ENCODE results near the gene PARVA. TPM values are rescaled to one million over a fixed set of nuclear protein-coding genes. Genes with fewer than 3 reads are reported as not detected.
"Not testable (repeated sequence)": the region's sequence is repeated elsewhere in the genome, so short reads cannot be mapped to it uniquely, and the experiment has no call there.

Gene PARVA
- polyA plus RNA-seq, 1 donor: 75.8 TPM

DNA sequence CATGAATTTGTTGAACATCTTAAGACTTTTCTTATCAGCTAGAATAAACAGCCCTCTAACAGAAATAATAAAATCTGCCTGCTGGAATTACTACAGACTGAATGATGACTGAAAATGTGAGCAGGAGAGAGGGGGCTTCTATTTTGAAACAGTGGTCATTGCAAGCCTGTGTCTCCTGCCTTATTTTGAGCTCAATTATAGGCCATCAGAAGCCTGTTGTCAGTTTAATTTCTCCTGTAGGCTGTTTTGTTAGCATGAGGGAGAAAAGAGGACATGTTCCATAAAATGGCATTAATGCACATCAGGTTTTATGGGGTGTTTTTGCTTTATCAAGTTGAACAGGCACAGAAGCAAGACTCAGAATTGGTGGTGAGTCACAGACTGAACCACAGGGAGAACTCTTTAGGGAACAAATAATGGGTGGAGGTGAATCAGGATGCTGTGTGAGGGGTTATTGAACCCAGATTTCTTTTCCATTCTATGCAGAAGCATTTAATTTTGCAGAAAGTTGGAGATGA, 129.1 kb downstream of the PARVA start:
- DNase-seq: no peak

DNA sequence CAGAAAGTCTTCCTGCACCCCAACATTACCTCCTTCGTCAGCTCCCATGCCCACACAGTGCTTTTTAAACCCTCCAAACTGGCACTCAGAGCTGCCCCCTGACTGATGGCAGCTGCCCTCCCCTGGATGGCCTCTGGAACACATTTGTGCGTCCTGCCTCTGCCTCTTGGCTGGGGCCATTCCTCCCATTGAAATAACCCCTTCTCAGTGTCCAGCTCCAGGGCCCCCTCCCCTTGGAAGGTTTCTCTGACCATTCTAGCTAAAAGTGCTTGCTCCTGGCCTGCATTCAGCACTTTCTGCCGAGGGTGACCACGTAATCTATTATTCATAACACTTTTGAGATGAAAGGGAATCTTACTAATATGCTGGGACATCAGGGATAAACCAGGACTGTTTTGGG, 130.0 kb downstream of the PARVA start:
- no peak for DNase-seq

DNA sequence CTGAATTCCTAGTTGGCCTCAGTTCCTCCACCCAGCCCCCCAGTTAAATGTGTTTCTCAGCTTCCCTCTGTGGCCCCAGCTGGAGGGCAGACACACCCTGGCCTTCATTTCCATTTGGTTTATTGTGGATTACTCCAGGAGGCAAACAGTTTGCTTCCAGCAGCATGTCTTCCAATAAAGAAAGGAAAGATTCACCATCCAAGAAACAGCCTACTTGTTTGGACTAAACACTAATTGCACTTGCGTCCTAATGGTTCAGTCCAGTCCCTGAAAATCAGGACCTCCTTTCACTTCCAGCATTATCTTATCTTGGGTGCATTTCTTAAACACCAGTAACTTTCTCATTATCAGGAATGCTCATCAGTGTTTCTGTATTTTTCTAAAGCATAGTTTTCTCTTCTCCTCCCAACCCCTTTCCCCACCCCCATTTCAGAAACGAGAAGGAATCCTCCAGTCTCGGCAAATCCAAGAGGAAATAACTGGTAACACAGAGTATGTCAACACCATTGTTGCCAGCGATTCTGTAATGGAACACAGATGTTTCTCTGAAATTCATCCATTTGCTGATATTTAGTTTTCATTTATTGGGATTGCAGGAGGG, 130.9 kb downstream of the PARVA start:
- DNase-seq: peak; percentile 88

DNA sequence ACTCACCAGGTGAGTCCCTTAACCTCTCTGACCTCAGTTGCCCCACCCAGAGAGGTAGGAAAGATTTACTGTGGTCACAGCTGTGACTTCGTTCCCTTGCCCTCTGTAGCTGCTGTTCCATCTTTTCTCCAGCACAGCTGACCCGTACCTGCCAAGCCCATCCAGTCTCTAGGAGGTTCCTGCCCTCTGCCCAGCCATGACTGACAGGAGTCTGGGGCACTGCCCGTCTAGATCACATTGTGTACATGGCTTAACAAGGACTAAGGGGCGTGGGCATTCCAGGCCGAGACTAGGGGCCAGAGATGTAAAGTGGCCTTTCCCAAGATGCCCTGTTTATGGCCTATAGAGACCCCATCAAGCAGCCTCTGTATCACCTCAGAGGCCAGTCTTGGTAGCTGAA, 132.0 kb downstream of the PARVA start:
- DNase-seq: no peak

DNA sequence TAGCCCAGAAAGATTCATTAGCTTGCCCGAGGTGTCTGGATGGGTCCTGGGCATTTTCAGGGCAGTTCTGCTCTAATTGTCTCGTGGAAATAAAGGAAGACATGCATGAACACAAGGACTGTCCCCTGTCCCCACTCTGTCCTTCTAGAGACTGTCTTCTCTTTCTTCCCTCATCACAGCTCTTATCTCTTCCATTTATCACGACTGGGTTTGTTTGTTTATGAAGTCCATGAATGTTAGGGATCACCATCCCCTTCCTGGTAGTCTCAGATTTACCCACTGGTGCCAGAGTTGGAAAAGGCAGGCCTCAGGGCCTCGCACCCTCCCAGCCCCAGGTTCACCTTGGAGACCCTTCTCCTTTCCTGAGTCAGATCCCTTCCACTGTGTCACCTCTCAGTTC, 134.8 kb downstream of the PARVA start:
- DNase-seq: no peak

DNA sequence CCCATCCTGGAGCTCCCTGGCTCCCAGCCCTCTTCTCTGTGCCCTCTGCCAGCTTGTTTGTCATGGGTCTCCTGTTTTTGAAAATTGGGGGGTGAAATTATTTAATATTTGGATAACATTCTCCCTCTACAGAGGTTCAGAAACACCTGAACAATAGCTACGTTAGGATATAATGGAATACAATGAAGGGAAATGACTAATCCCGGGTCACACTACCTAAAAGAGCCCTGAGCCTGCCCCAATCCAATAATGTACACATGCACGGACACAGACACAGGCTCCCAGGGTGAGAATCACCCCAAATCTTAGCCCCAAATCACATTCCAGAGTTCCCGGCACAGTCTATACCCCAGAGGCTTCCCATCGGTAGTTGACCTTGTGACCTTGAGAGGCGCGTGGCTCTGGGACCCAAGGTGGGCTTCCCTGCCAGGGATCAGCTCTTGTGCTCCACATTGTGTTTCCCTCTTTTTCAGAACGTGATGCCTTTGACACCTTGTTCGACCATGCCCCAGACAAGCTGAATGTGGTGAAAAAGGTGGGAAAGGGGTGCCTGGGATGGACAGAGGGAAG, 135.5 kb downstream of the PARVA start:
- DNase-seq: no peak

DNA sequence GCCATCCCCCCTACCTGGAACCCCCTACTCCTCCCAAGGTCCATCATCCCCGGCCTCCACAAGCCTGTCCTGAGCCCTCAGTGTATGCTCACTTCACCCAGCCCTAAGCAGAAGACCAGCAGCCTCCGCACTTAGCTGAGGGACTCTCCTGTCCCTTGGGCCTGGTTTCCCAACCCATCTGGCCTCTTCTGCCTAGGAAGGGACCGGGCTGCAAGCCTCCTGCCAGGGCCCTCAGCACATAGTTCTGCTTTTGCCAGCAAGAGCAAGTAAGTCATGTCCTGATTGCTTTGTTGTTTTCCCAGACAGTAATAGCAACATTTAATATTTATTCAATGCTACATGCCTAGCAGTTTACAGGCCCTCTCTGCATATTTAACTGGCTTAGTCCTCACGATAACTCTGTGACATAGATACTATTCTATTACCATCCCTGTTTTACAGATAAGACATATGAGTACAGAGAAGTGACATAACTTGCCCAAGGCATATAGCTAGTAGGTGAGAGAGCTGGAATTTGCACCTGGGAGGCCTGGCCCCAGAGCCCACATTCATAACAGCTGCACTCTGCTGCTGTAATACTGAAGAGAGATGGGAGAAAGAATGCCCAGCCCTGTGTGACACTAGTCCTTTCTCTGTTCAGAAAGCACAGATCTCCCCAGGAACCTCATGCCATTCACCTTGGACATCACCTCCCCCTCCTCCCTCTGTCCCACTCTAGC, 139.2 kb downstream of the PARVA start:
- DNase-seq: no peak

DNA sequence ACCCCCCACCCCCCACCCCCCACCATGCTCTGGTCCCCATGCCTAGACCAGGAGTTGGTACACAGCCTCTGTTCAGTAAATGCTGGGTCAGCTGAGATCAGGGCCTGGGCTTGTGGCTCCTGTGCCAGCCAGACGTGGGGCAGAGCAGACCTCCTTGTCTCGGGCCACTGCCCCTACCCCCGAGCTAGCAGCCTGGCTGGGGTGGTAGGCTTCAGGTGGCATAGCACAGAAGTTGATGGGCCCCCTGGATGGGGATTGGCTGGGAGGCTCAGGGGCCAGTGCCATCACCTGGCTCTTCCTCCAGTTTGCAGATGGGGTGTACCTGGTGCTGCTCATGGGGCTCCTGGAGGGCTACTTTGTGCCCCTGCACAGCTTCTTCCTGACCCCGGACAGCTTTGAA, 139.9 kb downstream of the PARVA start:
- no peak for DNase-seq

DNA sequence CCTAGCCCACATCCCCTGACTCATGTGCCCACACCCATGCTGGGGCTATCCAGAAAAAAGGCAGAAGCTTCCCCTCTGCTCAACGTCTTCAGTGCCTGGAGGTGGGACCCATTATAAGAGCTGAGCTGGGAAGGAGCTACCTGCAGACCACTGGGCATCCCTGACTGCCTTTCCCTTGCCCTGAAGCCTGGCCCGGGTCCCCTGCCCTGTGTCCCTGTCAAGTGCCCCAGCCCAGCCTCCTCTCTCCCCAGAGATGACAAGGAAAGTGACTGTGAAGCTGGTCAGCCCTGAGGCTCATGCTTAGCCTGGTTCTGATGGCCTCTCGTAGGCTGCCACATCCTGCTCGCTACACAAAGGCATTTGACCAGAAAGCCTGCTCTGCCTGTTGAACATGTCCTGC, 140.4 kb downstream of the PARVA start:
- no peak for DNase-seq

DNA sequence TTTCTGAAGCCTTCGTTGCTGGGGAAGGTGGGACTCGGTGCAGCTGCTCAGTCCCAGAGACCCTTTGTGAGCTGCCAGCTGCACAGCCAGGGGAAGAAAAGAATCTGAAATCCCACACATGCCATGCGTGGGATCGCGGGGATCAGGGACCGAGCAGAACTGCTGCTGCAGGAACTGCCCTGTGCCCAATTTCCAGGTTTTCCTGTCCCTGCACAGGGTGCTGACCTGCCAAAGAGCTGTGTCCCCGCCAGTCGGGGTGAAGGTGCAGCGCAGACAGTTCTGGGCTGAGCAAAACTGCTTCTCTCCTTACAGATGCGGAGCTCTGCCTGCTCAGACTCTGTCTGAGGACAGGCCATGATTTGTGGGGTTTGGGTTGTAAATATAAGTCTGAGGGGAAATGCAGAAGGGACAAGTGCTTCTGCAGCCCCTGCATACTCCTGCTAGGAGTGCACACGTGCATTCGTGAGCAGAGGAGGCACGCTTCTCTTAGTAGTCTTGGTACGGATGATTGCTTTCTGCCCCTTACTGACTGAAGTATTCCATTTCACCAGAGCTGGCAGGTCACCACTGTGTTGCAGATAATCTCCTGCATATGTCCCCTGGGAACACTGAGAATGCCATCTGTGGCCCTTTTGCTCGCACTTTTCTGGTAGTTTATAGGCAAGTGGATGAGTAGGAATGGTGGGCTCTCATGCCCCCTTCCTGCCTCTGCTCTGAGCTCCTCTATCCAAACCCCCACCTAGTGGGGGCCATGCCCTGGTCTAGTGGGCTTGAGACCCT, 141.4 kb downstream of the PARVA start:
- no peak for DNase-seq

DNA sequence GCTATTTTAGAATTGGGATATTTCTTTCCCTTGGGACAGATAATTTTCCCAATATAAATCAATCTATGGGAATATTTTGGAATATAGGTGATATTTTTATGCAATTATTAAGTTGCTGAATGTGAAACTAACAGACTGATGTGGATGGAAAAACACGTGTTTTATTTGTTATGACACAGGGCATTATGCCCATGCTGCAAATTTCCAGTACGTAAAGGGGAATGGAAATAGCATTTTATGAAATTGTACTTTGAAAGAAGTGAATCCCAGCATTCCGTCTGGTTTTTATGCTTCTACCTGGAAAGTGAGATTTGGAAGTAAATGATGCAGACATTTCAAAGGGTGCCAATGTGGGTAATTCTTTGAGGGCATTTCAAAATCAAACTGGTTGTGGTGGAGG, 142.7 kb downstream of the PARVA start:
- DNase-seq: peak; percentile 62

DNA sequence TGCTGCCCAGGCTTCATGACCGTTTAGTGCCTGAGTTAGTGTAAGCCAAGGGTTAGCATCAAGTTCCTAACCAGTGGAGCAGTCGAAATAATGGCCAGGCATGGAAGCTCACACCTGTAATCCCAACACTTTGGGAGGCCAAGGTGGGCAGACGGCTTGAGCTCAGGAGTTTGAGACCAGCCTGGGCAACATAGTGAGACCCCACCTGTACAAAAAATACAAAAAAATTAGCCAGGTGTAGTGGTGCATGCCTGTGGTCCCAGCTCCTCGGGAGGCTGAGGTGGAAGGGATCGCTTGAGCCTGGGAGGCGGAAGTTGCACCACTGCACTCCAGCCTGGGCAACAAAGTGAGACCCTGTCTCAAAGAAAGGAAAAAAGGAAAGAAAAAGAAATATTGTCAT, 143.2 kb downstream of the PARVA start:
- not testable (repeated sequence) for DNase-seq

DNA sequence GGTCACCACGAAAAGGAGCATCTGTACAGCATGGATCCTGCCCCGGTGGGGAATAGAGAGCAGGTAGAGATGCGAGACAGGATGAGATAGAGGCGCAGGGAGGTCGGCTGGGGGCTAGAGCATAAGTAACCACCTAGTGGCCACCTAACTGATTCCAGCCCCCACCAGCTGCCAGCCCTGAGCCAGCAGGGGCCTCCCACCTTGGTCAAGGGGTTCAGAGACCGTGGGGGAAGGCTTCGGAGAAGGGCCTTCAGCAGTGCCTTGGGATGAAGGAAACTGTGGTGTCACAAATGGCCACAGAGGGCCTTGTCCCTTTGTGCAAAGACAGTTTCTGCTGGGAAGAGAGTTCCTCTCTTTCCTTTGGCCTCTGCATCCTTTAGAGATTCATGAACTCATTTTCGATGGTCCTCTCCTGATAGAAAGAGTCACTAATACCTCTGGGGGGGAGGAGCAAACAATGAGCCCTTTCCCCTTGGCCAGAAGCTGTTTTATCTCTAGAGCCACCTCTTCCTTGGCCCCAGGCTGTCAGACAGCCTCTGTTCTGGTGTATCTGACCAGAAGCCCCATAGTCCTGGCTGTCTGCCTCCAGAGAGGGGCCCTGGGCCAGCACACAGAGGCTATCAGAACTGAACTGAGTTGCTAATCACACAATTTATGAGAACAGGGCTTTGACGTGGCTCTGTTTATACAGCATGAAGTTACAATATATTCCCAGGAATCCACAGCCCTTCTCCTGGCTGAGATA, 146.0 kb downstream of the PARVA start:
- no peak for DNase-seq

DNA sequence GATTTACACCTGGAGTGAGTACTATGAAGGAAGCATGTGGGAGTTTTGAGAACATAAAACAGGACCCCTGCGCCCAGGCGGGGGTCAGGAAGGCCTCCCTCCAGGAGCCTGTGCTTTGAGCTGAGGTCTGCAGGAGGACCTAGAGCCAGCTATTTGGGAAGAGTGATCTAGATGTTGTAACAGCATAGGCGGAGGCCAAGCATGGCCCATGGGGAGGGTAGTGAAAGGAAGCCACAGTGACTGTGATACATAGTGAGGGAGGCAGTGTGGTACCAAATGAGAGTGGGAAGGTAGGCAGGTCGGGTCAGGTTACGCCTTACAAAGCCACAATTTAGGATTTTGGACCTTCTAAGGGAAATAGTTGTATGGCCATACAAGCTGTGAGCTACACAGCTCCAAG, 147.5 kb downstream of the PARVA start:
- no peak for DNase-seq

DNA sequence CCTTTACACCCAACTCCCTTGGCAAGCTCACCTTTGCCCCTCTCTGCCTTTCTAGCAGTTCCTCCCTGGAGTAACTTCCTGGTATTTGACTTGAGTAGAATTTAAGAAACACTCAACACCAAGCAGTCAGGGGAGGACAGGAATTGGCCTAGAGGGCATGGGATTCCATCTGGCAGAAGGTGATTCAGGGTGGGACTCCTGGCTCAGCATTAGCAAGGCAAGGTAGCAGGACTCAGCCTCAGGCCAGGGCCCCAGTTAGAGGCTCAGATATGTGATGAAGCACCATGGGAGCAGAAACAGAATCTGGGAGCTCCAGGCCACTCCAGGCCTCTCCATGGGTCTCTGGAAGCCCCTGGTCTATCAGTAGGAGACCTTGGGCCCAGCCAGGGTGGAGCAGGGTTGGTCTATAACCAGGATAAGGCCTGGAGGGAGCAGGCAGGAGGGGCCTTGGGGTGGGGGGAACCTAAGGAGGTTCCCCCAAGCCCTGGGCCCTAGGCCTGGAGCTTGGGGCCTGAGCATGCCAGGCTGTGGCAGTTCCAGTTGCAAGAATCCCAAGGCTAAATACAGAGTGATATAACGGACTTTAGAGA, 148.2 kb downstream of the PARVA start:
- DNase-seq: no peak

DNA sequence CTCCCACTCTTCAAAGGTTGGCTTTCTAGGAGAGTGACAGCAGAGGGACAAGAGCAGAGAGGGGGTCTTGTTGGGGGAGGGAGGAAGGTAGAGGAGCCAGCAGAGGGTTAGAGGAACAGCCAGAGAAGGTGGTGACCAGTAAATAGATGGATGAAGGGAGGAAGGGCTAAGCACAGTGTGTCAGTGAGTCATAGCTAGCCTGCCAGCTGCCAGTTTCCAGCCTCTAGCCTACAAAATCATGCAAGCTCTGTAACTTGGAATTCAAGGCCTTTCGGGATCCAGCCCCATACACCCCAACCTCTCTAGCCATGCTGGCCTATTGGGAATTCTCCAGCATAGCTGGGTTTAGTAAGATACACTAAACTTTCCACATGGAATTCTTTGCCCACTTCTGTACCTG, 149.4 kb downstream of the PARVA start:
- no peak for DNase-seq

DNA sequence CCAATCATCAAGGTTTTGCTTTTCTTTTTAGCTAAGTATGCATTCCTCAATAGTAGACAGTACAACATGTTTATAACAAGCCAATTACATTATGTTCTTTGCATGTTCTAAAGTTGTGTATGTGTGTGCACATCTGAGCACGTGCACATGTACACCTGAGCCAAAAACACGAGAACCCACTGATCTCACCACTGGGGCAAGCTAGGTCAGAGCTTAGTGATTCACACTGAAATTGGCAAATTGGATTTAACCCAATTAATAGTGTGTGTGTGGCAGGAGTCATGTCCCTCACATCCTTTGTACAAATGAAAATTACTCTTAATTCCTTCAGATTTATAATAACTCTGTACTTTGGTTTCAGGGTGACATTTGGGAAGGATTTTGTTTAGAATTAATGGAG, 151.1 kb downstream of the PARVA start:
- DNase-seq: no peak

DNA sequence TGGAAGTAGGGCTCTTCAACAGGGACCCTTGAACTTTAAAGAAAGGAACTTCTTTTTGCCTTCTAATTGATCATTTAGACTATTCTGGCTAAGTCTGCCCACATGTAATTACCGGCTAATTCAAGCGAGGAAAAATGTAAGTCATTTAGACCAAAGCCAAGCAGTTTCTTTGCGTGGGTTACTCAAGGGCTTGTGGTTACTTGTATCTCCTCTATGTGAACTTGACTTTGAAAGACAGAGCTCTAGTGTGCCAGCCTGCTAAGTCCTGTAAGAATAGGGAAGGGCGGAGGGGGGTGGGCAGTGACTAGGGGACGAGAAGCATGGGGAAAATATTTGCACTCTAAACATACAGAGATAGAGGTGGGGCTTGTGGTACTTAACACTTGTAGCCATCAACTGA, 151.7 kb downstream of the PARVA start:
- DNase-seq: no peak

DNA sequence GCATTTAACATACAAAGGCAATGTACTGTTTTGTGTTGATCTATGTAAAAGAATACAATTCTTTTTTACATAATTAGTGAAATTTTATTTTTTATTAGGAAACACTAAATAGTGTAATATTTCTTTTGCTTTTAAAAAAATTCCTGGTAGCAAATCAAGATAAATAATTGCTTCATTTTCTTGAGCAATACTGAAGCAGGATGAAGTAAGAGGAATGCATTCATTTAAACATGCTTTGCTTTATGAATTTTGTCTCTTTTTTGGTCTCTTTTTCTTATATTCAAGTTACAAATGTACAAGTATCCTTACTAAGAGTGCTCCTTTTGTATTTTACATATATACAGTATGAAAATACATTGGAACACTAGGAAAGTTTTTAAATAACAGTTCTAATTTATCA, 152.4 kb downstream of the PARVA start:
- no peak for DNase-seq

DNA sequence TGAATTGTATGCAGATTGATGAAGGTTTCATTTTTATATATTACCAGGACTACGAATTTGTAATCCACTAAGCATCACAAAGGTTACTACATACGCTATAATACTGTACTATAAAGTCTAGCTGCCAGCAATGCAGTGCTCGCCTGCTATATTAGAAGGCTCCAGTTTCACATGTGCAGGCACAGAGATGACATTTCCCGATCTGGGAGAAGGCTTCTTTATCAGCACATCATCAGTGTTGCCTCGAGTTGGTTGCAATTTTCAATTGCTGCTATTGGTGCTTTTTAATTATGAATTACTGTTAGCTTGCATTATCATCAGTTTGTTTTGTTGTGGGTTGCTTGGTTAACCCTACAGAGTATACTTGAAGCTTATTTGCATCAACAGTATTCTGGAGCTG, 153.6 kb downstream of the PARVA start:
- no peak for DNase-seq

DNA sequence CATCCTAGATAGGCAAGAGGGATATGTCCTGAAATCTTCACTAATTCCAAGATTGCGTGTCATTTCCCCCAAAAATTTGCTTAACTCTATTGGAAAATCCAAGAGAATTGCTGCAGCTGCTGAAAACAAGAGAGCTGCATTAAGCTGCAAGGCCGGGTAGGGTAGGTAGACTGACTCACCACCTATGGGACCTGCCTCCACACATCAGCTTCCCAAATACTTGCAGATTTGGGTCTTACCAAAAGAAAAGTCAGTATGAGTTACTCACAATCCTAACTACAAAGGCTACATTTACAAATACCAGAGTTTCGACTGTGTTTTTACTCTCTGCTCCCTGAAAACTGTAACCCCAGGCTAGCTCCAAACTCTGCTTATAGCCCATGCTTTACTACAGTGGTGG, 154.3 kb downstream of the PARVA start:
- no peak for DNase-seq

DNA sequence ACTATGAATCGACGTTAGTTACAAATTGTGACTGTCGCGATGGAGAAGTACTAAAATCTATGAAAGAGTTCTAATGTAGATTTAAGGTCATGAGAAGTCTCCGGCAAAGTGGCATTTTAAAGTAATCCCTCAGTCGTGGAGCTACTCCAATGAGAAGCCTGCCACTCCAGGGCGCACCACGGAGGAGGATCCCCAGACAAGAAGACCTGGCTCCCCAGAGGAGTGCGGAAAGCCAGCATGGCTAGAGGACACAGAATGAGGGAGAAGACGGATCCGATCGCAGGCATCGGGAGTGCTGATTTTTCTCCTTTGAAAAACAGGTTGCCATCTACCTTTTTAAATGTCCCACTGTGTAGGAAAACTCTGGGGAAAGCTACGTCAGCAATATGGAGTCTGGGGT, 155.2 kb downstream of the PARVA start:
- DNase-seq: no peak

Data from hindlimb muscle (tissue), 1 donor.